K562 (cell line): Measurements from ENCODE around the gene ARHGEF4. TPM values are rescaled to one million over a fixed set of nuclear protein-coding genes. Genes with fewer than 3 reads are reported as not detected.

ENCODE experiments used
- ATAC-seq: fragments of 200-7000 bp; cut with Tn5 transposase; 3 replicates; pipeline ENCODE4 v1.9.1; 2020; ENCODE audit warnings: moderate library complexity
- BruUV-seq: library from RNA; stranded (reverse); fragments of 400-500 nt; replicated peaks from 2 replicates; lab custom pipeline; 2021; lab: Mats Ljungman, UMichigan
- CTCF ChIA-PET: fragments of 300-600 bp; formaldehyde crosslinking; extraction: SDS; loops from one replicate; lab custom pipeline; 2021; ENCODE audit warnings: low intra/inter-chr PET ratio; lab: Yijun Ruan, JAX
- POLR2A ChIA-PET: fragments of 300-600, 350-650 bp; sonication (Branson Sonifier 250); formaldehyde crosslinking; extraction: SDS; loops from one replicate; lab custom pipeline; 2021; ENCODE audit warnings: antibody characterized with exemption, inconsistent platforms; lab: Yijun Ruan, JAX
- DNase-seq, 4 experiments: peaks; one replicate each; pipeline versions ENCODE4 v3.0.0 to v3.0.0-alpha.2; 2011 to 2018; ENCODE audit warnings: low spot score in 3 of 4, mixed read lengths in 3 of 4; ENCODE audit errors: extremely low read depth in 1 of 4
- FAIRE-seq: peaks from 2 replicates; lab custom pipeline; 2011; peaks lifted over from hg19 to GRCh38; lab: Jason Lieb, UNC
- H2AFZ ChIP-seq: 2 replicates; pipeline ENCODE4 v1.6.0; 2011; ENCODE audit warnings: low read depth, low read length, control low read depth, inconsistent platforms
- H3K27ac ChIP-seq: fragments of 200-600 bp; 3 replicates; pipeline ENCODE4 v1.8.0; 2011; ENCODE audit warnings: low read depth, mild to moderate bottlenecking, control low read depth, inconsistent platforms, low read length, moderate library complexity, mixed read lengths; ENCODE audit errors: extremely low read depth
- H3K27me3 ChIP-seq, 2 experiments: fragments of 300-600 bp in 1 of 2; 2 replicates in 1 of 2; 3 replicates in 1 of 2; pipeline versions ENCODE4 v1.6.0 to v1.8.0; 2011; ENCODE audit warnings: inconsistent platforms in 2 of 2, low read length in 2 of 2, mild to moderate bottlenecking in 1 of 2, mixed read lengths in 1 of 2, moderate library complexity in 1 of 2; ENCODE audit not compliant: control insufficient read depth in 2 of 2, insufficient read depth in 2 of 2
- H3K36me3 ChIP-seq: fragments of 300-600 bp; 3 replicates; pipeline ENCODE4 v1.8.0; 2011; ENCODE audit warnings: mild to moderate bottlenecking, low read length, inconsistent platforms; ENCODE audit not compliant: control insufficient read depth, insufficient read depth
- H3K4me1 ChIP-seq, 2 experiments: fragments of 200-600 bp in 1 of 2; replicated peaks in 1 of 2; 2 replicates in 1 of 2; 3 replicates in 1 of 2; pipeline versions ENCODE4 v1.5.1 to v1.8.0; 2011; ENCODE audit warnings: inconsistent platforms in 2 of 2, low read length in 2 of 2, mild to moderate bottlenecking in 1 of 2, mixed read lengths in 1 of 2, moderate library complexity in 1 of 2; ENCODE audit not compliant: control insufficient read depth in 2 of 2, insufficient read depth in 2 of 2
- H3K4me2 ChIP-seq: 2 replicates; pipeline ENCODE4 v1.6.1; 2011; ENCODE audit warnings: low read length, control low read depth, inconsistent platforms, mixed read lengths; ENCODE audit not compliant: insufficient read depth
- H3K4me3 ChIP-seq: fragments of 200-600 bp; sonication (generic), shearing (Covaris generic); 2 replicates; pipeline ENCODE4 v1.5.1; 2016; ENCODE audit warnings: control low read depth, inconsistent platforms
- H3K79me2 ChIP-seq: fragments of 200-600 bp; 3 replicates; pipeline ENCODE4 v1.8.0; 2011; ENCODE audit warnings: low read length, inconsistent platforms; ENCODE audit not compliant: control insufficient read depth, insufficient read depth
- H3K9ac ChIP-seq, 2 experiments: 2 replicates each; pipeline versions ENCODE4 v1.6.0 to v1.6.1; 2011; ENCODE audit warnings: low read depth in 2 of 2, low read length in 2 of 2, control low read depth in 1 of 2, inconsistent platforms in 1 of 2, mild to moderate bottlenecking in 1 of 2, mixed read lengths in 1 of 2; ENCODE audit not compliant: insufficient read depth in 1 of 2
- H3K9me1 ChIP-seq: one replicate; pipeline ENCODE4 v1.6.0; 2011; ENCODE audit warnings: inconsistent platforms, mild to moderate bottlenecking, low read length, moderate library complexity; ENCODE audit not compliant: control insufficient read depth, insufficient read depth
- H3K9me3 ChIP-seq: replicated peaks from 2 replicates; pipeline ENCODE4 v1.5.1; 2011; ENCODE audit warnings: low read depth, low read length, inconsistent platforms; ENCODE audit not compliant: control insufficient read depth, insufficient read depth
- H4K20me1 ChIP-seq: replicated peaks from 2 replicates; pipeline ENCODE4 v1.6.1; 2011; ENCODE audit warnings: low read length, inconsistent platforms, mixed read lengths; ENCODE audit not compliant: control insufficient read depth, insufficient read depth
- BRCA1 ChIP-seq, 2 experiments: fragments of 450-650 bp in 1 of 2; sonication (generic) in 1 of 2; formaldehyde crosslinking in 1 of 2; IDR thresholded peaks; 2 replicates each; pipeline versions ENCODE4 v1.5.0 to v1.6.1; 2017 to 2020; ENCODE audit warnings: mild to moderate bottlenecking in 1 of 2, missing genetic modification reagents in 1 of 2
- FOXJ3 ChIP-seq: sonication (generic); formaldehyde crosslinking; IDR thresholded peaks from 2 replicates; pipeline ENCODE4 v1.4.0; 2020; ENCODE audit warnings: mild to moderate bottlenecking, missing genetic modification reagents
- KAT8 ChIP-seq: fragments of 450-650 bp; IDR thresholded peaks from 2 replicates; pipeline ENCODE4 v1.6.1; 2016; ENCODE audit warnings: low read depth, mild to moderate bottlenecking
- MTA1 ChIP-seq: fragments of 450-650 bp; IDR thresholded peaks from 2 replicates; pipeline ENCODE4 v1.6.1; 2017; ENCODE audit warnings: borderline replicate concordance
- SRSF3 ChIP-seq: fragments of 200-400 bp; formaldehyde crosslinking; IDR thresholded peaks from 2 replicates; pipeline ENCODE4 v1.6.1; 2016; ENCODE audit warnings: mild to moderate bottlenecking, low read length, moderate library complexity; ENCODE audit not compliant: insufficient read depth
- ZBTB43 ChIP-seq: sonication (generic); formaldehyde crosslinking; IDR thresholded peaks from 2 replicates; pipeline ENCODE4 v1.8.0; 2023; ENCODE audit warnings: mild to moderate bottlenecking, missing genetic modification reagents
- ZNF146 ChIP-seq: IDR thresholded peaks from one replicate; pipeline ENCODE4 v1.6.1; 2018; ENCODE audit warnings: missing compliant biosample characterization; ENCODE audit not compliant: unreplicated experiment
- ZNF707 ChIP-seq: fragments of 250-450 bp; sonication (Bioruptor Pico); conservative IDR thresholded peaks from 2 replicates; pipeline ENCODE4 v1.8.0; 2022; ENCODE audit warnings: inconsistent platforms, mild to moderate bottlenecking, moderate library complexity
- WGBS: fragments of 100-300 bp; shearing (Covaris generic); methylation state at CpG from one replicate; pipeline ENCODE4 v1.1.6; 2016; ENCODE audit warnings: low coverage, mixed read lengths; ENCODE audit not compliant: insufficient coverage; ENCODE audit errors: missing lambda C conversion rate; 5-methylcytosine and 5-hydroxymethylcytosine counted together
- in situ Hi-C: fragments of 300-500 bp; cut with MboI; formaldehyde crosslinking; loops from 4 replicates; pipeline ENCODE4 v1.15.0; 2018; ENCODE audit warnings: inconsistent platforms, mixed read lengths
- intact Hi-C: fragments of 100-400 bp; cut with micrococcal nuclease; formaldehyde crosslinking; loops from 2 replicates; pipeline ENCODE4 v1.14.2; 2022
- polyA plus RNA-seq, 8 experiments: library from polyadenylated mRNA; depleted of rRNA in 4 of 8; stranded (reverse) in 5 of 8; unstranded in 3 of 8; fragments of >200 nt; fragmentation: Nextera tagmentation in 2 of 8; fragmentation: Illumina TruSeq in 1 of 8; extraction: Ambion mirVana in 2 of 8; extraction: Trizol in 1 of 8; gene quantifications; 2 replicates each; pipeline versions ENCODE4 v1.2.1 to v1.2.3, GENCODE V29; 2011 to 2014; ENCODE audit warnings: inconsistent platforms in 1 of 8, missing spikeins in 1 of 8
- total RNA-seq, 7 experiments: library from RNA; depleted of rRNA in 6 of 7; stranded (reverse); fragments of >200 nt in 6 of 7; fragmentation: Illumina TruSeq in 2 of 7; extraction: Trizol in 2 of 7; gene quantifications; 2 replicates each; pipeline versions ENCODE4 v1.2.1 to v1.2.3, GENCODE V29; 2011 to 2021; ENCODE audit warnings: low replicate concordance in 1 of 7
- TF ChIP-seq, protein P1 (sequence below): sonication (generic); formaldehyde crosslinking; IDR thresholded peaks from 2 replicates; pipeline ENCODE4 v1.4.0; 2020; ENCODE audit warnings: mild to moderate bottlenecking, missing genetic modification reagents

The ARHGEF4 gene
- total and polyA plus RNA-seq, 9 of the 15 experiments (the other 6 are each of a cell fraction or from before 2014, with no cell fraction given): not detected

DNA sequence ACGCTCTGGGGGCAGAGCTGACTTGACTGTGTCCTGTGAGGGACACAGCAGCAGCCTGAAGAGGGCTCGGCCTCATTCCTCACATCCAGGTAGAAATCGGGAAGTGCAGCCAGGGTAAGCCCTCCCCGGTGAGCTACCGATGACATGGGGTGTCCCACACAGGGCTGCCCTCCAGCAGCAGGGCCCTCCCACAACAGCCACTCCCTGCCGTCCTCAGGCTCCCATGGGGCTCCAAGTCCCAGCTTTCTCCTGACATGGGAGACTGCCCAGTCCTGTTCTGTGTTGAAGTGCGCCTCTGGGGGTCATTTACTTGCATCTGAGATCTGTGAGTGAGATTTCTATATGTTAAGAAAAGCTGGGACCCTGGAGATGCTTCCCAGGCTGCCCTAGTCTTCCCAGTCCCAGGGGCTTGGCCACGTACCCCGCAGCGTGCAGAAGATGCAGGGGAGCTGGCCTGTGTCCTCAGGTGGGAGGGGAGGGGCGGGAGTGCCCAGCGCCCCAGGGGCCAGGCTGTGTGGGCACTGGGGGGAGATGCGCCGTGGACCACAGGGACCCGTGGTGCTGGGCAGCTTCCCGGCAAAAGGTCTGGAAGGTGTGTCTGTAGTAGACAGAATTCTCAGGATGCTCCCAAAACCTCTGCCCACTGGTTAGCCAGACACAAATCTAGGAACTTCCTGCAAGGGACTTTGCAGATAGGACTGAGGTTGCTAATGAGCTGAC, 168.7 kb downstream of the ARHGEF4 start:
- H3K9me1 ChIP-seq: no peaks in the 10 kb centered on the region
- no peaks in the 10 kb centered on the region for H3K4me1 ChIP-seq
- intact Hi-C loops (loop anchor here (10.0 kb wide), 1 partner anchor 389 kb away; no protein-coding TSS in a partner anchor), in situ Hi-C loops (no loop called here)
- H3K27ac ChIP-seq: no peak overlapping the region
- ATAC-seq: no peak; the same call in none of the 3 replicates
- no peak overlapping the region for H3K4me3 ChIP-seq
- H3K36me3 ChIP-seq: no peaks in the 10 kb centered on the region
- peaks cover 40 to 51% of the 10 kb centered on the region in 2 experiments for H3K27me3 ChIP-seq
- FAIRE-seq: no peak
- no peaks in the 10 kb centered on the region for H3K79me2 ChIP-seq
- no peak for TF ChIP-seq SRSF3
- under 1% methylated on average over 13 of the region's 16 CpGs for WGBS
- CTCF ChIA-PET: no interaction called here
- no peak overlapping the region for H3K4me2 ChIP-seq
- POLR2A ChIA-PET: interaction anchor here (0.6 to 1.5 kb wide), 4 partner anchors 10 to 133 kb away, joined by 3 to 4 read pairs (median 3); no protein-coding TSS in a partner anchor
- H4K20me1 ChIP-seq: no peaks in the 10 kb centered on the region
- H3K9me3 ChIP-seq: no peaks in the 10 kb centered on the region
- H3K9ac ChIP-seq: no peak overlapping the region
- BruUV-seq: no TSS peak
- no peak for DNase-seq
- no peak overlapping the region for H2AFZ ChIP-seq

DNA sequence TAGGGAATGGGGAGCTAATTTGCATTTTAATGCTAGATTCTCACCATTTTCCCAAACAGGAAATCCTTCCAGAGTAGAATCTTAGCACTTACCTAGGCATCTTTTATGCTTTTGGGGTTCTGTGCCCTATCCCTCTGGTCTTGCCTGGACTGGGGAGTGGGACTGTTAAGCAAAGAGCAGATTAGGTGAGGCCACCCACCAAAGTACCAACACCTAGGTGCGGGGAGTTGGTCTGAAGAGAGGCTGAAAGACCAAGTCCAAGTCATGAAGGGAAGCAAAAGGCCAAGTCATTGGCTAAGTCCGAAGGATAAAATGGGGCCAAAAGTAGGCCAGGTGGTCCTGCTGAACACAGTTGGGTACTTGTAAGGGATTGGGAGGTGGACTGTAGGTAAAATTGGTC, 169.8 kb downstream of the ARHGEF4 start:
- H3K27me3 ChIP-seq: peaks cover 40 to 52% of the 10 kb centered on the region in 2 experiments
- TF ChIP-seq FOXJ3 (CRISPR knock-in tag): no peak
- TF ChIP-seq KAT8: no peak
- no peak for TF ChIP-seq BRCA1 (IDR thresholded peaks at IDR 0.05)
- no peak for TF ChIP-seq BRCA1 (CRISPR knock-in tag; IDR thresholded peaks at IDR 0.05)
- TF ChIP-seq ZNF707 (CRISPR knock-in tag): no peak
- no peak for TF ChIP-seq MTA1
- TF ChIP-seq, protein P1, sequence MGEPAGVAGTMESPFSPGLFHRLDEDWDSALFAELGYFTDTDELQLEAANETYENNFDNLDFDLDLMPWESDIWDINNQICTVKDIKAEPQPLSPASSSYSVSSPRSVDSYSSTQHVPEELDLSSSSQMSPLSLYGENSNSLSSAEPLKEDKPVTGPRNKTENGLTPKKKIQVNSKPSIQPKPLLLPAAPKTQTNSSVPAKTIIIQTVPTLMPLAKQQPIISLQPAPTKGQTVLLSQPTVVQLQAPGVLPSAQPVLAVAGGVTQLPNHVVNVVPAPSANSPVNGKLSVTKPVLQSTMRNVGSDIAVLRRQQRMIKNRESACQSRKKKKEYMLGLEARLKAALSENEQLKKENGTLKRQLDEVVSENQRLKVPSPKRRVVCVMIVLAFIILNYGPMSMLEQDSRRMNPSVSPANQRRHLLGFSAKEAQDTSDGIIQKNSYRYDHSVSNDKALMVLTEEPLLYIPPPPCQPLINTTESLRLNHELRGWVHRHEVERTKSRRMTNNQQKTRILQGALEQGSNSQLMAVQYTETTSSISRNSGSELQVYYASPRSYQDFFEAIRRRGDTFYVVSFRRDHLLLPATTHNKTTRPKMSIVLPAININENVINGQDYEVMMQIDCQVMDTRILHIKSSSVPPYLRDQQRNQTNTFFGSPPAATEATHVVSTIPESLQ: no peak
- TF ChIP-seq ZBTB43 (CRISPR knock-in tag): no peak
- TF ChIP-seq ZNF146 (CRISPR knock-in tag): no peak

More for the DNA sequence above, 169.8 kb downstream of the ARHGEF4 start:
- CTCF ChIA-PET: no interaction called here
- Histone ChIP-seq H2AFZ (no peak overlapping the region), H3K4me1 (no peaks in the 10 kb centered on the region), H3K4me2 (no peak overlapping the region), H3K27ac (no peak overlapping the region), H3K9me3 (no peaks in the 10 kb centered on the region), H3K4me3 (no peak overlapping the region), H4K20me1 (no peaks in the 10 kb centered on the region), H3K9ac (no peak overlapping the region), H3K9me1 (no peaks in the 10 kb centered on the region), H3K36me3 (no peaks in the 10 kb centered on the region), H3K79me2 (no peaks in the 10 kb centered on the region)
- DNase-seq (no peak), FAIRE-seq (no peak), ATAC-seq (no peak)
- POLR2A ChIA-PET: no interaction called here
- 4% methylated on average over 2 of the region's 2 CpGs for WGBS
- intact Hi-C loops: loop anchor here (10.0 kb wide), 1 partner anchor 388 kb away; no protein-coding TSS in a partner anchor
- in situ Hi-C loops: no loop called here
- BruUV-seq: no TSS peak
